NK-92 treated with Interleukin-12 subunit alpha and Interleukin-12 subunit beta, amount 100 ng/mL, for 24 hours (cell line): ENCODE data around the gene AIG1.
"Not testable (repeated sequence)": the region's sequence is repeated elsewhere in the genome, so short reads cannot be mapped to it uniquely, and the experiment has no call there.

Source experiments
- DNase-seq: peaks from one replicate; lab custom pipeline; 2025; lab: John Stamatoyannopoulos, UW

Gene AIG1

GRCh38 chr6:143058987-143059386 lies 1.7 kb upstream of the AIG1 start:
- DNase-seq, result no peak

DNA sequence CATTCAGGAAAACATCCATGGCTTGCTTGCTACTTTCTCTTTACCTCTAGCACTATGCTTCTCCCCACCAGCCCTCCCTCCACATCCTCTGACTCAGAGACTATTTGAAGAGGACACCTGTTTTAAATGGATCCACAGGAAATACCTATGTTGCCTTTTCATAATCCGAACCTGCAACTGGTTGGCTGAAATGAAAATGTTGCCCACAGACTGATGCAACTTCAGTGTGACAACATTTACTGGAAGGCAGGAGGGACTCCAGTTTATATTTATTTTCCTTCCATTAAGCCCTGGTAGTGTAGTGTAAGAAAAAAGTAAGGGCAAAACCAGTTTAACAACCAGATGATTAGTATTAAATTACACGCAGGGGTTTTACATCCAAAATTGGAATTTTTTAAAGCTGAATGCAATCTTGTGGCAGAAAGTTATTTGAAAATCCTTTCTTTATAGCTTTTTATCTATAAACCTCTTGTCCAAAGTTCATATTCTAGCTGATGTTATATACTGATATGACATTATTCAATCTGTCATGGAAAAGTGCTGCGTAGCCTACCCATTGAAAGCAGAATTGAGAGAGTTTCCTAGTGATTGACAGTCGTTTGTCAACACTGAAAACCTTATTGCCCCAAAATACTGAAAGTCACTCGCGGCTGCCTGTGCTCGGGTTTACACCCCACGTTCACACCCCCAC lies 881 bp upstream of the AIG1 start:
- DNase-seq, result peak; percentile 41

GRCh38 chr6:143060354-143060805 lies 309 bp upstream of the AIG1 start:
- DNase-seq, result peak; percentile 89

DNA sequence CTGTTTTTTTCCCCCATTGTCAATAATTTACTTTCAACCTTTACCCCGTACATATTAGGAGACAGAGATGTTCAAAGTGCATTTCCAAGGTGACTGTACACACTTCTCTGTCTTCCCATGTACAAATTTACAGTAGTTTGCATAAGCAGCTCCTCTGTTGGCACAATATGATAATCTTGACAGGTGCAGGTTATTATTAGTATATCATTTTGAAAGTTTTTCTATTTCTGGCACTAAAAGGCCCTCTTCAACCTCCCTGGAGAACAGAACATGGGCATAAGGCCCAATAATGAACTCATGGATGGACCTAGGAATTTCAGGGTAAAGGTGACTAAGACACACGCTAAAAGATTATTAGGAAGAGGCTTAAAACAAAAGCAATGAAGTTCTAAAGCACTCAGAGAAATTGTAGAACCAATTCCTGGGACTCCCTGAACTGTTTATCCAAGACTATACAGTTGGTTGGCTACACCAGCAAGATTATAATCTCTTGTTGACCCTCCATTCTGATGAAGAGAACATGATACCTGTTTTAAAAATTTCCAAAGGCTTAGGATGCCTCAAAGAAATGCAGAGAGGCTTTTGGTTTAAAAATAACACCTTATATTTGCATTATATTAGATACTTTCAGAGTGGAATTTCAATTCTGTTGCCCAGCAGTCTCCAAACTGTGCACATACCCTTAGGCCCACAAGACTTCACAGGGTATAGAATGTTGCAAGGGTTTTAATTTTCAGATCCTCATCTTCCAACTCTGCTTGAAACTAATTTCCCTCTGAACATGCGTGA lies 1.1 kb downstream of the AIG1 start:
- no peak for DNase-seq

GRCh38 chr6:143062551-143062950 lies 1.9 kb downstream of the AIG1 start:
- DNase-seq, result no peak

DNA sequence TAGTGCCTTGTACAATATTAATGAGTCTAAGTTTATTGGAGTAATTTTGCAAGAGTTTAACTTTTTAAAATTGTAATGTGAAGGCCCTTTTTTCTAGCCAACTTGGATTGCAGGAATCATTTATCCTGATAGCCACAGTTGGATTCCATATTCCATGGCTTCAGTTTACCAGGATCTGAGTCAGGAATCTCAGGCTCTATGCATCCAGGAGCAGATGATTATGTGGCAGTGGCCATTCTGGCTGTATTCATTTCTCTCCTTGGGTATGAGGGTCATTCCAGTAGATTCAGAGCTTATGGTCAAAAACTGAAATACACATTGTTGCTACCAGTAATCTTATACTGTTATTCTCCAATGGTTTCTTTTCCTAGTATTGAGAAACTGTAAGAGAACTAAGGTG lies 2.9 kb downstream of the AIG1 start:
- DNase-seq, result no peak

GRCh38 chr6:143064271-143064670 lies 3.6 kb downstream of the AIG1 start:
- no peak for DNase-seq

DNA sequence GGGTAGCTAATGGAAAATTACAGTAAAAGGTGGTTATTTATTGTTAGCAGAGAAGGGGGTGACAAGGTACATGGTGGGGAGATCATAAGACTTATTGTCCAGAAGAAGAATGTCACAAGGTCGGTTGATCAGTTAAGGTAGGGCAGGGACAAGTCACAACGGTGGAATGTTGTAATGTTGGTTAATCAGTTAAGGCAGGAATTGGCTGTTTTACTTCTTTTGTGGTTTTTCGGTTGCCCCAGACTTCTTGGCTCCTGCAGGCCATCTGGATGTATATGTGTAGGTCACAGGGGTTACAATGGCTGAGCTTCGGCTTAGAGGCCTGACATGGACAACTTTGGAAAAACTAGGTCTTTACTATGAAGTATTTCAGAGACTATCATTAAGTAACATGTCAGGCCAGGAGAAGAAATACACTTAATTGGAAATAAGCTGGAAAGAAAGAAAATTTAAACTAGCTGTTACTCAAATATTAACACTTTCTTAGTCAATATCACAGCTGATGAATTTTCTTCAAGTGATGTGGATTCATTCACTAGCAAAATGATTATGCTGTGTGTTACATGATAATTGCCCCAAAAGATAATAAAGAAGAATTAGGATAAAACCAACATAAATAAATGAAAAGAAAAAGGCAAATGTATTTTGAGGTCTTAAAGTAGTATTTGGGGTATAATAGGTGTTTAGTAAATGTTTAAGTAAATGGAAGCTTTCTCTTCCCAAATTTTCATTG lies 4.4 kb downstream of the AIG1 start:
- no peak for DNase-seq

GRCh38 chr6:143068001-143068400 lies 7.3 kb downstream of the AIG1 start:
- no peak for DNase-seq

- DNase-seq, result no peak
Observed at GRCh38 chr6:143074101-143074500, 13.4 kb downstream of the AIG1 start.

DNA sequence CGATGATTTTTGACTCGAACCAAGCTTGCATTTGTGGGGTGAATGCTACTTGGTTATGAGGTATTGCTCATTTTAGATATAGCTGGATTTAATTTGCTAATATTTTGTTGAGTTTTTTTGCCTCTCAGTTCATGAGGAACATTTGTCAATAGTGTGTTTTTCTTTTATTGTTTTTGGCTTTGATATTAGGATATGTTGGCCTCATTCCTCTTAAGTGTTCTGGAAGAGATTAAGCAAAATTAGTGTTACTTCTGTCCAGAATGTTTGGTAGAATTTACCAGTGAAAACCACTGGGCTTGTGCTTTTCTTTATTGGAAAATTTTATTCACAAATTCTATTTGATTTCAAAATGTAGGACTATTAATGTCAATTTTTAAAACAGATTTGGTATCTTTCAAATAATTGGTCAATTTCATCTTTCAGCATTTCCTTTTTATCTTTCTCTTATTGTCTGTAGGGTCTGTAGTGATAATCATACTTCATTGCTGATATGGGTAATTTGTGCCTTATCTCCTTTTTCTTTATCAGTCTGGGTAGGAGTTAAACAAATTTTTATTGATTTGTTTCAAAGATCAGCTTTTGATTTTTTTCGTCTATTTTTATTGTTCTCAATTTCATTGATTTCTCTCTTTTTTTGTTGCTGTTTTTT lies 14.1 kb downstream of the AIG1 start:
- DNase-seq, result no peak

- no peak for DNase-seq
Observed at GRCh38 chr6:143078468-143079324, 18.0 kb downstream of the AIG1 start.

DNA sequence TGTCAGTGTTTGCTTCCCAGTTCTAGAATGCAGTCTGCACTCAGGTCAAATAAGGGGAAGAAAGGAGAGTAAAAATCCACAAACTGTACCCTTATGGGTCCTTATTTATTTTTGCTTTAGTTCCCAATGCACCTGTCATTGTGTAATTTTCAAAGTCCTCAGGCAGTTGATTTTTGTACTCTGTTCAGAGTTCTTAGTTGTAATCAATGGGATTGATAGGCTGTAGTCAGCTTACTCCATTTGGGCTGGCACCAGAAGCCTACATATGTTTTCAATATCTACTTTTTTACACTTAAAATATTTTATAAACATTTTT lies 18.6 kb downstream of the AIG1 start:
- no peak for DNase-seq

DNA sequence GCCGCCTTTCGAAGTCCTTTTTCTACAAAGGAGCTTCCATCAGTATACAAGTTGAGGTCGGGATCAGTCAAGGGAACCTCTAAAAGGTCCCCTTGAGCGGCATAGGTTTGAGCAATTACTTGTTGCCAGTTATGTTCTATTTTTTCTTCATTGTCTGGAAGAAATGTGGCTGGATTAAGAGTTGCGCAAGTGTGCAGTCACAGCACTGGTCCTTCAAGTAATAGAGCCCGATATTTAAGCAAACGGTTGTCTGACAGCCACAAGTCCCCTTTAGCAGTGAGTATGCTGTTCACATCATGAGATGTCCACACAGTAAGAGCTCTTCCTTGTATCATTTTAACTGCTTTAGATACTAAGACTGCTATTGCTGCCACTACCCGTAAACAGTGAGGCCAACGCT lies 21.6 kb downstream of the AIG1 start:
- DNase-seq, result not testable (repeated sequence)

GRCh38 chr6:143084019-143084418 lies 23.3 kb downstream of the AIG1 start:
- not testable (repeated sequence) for DNase-seq

DNA sequence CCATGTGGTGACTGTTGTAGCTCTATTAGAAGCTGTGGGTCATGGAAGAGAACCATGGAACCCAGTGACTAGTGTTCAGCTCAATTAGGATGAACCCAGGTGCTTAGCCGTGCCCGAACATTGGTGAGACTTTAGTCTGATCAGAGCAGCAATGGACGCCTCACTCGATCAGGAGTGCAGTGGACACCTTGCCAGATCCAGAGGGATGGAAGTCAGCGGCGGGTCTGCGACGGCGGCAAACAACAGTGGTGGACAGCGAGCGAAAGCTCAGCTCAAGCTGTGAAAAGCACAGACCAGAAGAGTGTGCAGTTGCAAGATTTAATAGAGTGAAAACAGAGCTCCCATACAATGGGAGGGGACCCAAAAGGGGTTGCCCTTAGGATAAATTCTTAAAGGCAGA lies 26.6 kb downstream of the AIG1 start:
- not testable (repeated sequence) for DNase-seq

GRCh38 chr6:143087856-143088255 lies 27.2 kb downstream of the AIG1 start:
- DNase-seq, result no peak

DNA sequence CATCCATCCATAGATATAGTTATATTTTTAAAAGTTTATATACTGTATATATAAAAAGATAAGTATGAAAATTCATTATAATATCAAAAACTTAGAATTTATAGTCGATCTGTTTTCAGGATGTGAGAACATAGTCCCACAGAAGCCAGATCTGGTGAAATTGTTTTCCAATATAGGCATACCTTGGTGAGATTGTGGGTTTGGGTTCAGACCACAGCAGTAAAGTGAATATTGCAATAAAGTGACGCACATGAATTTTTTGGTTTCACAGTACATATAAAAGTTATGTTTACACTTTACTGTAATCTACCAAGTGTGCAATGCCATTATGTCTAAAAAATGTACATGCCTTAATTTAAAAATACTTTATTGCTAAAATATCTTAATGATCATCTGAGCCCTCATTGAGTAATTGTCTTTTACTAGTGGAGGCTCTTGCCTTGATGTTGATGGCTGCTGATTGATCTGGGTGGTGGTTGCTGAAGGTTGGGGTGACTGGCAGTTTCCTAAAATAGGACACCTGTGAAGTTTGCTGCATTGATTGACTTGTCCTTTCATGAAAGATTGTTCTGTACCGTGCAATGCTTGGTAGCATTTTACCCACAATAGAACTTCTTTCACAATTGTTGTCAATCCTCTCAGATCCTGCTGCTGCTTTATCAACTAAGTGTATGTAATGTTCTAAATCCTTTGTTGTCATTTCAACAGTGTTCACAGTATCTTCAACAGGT lies 29.8 kb downstream of the AIG1 start:
- no peak for DNase-seq

GRCh38 chr6:143092768-143093167 lies 32.1 kb downstream of the AIG1 start:
- no peak for DNase-seq

- DNase-seq, result no peak
Observed at GRCh38 chr6:143093290-143093689, 32.6 kb downstream of the AIG1 start.

GRCh38 chr6:143096403-143096802 lies 35.7 kb downstream of the AIG1 start:
- DNase-seq, result no peak
